H9 (cell line): ENCODE results near the gene LONP2. TPM values are rescaled to one million over a fixed set of nuclear protein-coding genes. Genes with fewer than 3 reads are reported as not detected.
A peak's percentile ranks its signal among the peaks of the same experiment; 100 is the strongest.
"Not testable (repeated sequence)": the region's sequence is repeated elsewhere in the genome, so short reads cannot be mapped to it uniquely, and the experiment has no call there.

Source experiments
- DNase-seq: peaks from one replicate; pipeline ENCODE4 v3.0.0-alpha.2; 2017
- H2AFZ ChIP-seq: one replicate; pipeline ENCODE4 v1.6.1; 2013; ENCODE audit warnings: mild to moderate bottlenecking, low read length, control low read depth, moderate library complexity
- H2AK5ac ChIP-seq: 2 replicates; pipeline ENCODE4 v1.6.1; 2013; ENCODE audit warnings: low read length, control low read depth, mixed read lengths; ENCODE audit not compliant: insufficient read length
- H2BK120ac ChIP-seq: one replicate; pipeline ENCODE4 v1.6.1; 2013; ENCODE audit warnings: low read depth, mild to moderate bottlenecking, low read length, control low read depth, inconsistent platforms; ENCODE audit not compliant: poor library complexity, severe bottlenecking
- H2BK12ac ChIP-seq: 2 replicates; pipeline ENCODE4 v1.6.1; 2013; ENCODE audit warnings: low read length, control low read depth, mixed read lengths, low read depth; ENCODE audit not compliant: insufficient read length
- H2BK15ac ChIP-seq: 2 replicates; pipeline ENCODE4 v1.6.1; 2013; ENCODE audit warnings: low read depth, low read length, control low read depth
- H2BK20ac ChIP-seq: one replicate; pipeline ENCODE4 v1.6.1; 2013; ENCODE audit warnings: low read depth, mild to moderate bottlenecking, low read length, control low read depth, inconsistent platforms; ENCODE audit not compliant: poor library complexity, severe bottlenecking
- H2BK5ac ChIP-seq: 2 replicates; pipeline ENCODE4 v1.6.1; 2013; ENCODE audit warnings: low read length, control low read depth, mixed read lengths; ENCODE audit not compliant: insufficient read length
- H3K14ac ChIP-seq: 2 replicates; pipeline ENCODE4 v1.6.1; 2013; ENCODE audit warnings: low read length, control low read depth; ENCODE audit not compliant: insufficient read depth
- H3K18ac ChIP-seq: 2 replicates; pipeline ENCODE4 v1.6.1; 2013; ENCODE audit warnings: low read depth, mild to moderate bottlenecking, mixed read lengths, low read length, control low read depth; ENCODE audit not compliant: insufficient read length
- H3K23ac ChIP-seq: 2 replicates; pipeline ENCODE4 v1.6.1; 2013; ENCODE audit warnings: low read length, control low read depth, mixed read lengths, low read depth; ENCODE audit not compliant: insufficient read length
- H3K23me2 ChIP-seq: 2 replicates; pipeline ENCODE4 v1.6.1; 2013; ENCODE audit warnings: low read depth, mild to moderate bottlenecking, mixed read lengths, low read length, control low read depth; ENCODE audit not compliant: insufficient read length, poor library complexity, severe bottlenecking
- H3K27ac ChIP-seq: 2 replicates; pipeline ENCODE4 v1.5.1; 2013; ENCODE audit warnings: low read length, control low read depth, mixed read lengths, low read depth; ENCODE audit not compliant: insufficient read length
- H3K27me3 ChIP-seq: 2 replicates; pipeline ENCODE4 v1.6.1; 2013; ENCODE audit warnings: low read length, control low read depth, inconsistent platforms; ENCODE audit not compliant: insufficient read depth
- H3K4ac ChIP-seq: 2 replicates; pipeline ENCODE4 v1.6.1; 2013; ENCODE audit warnings: low read depth, mild to moderate bottlenecking, control low read depth, inconsistent platforms, low read length, moderate library complexity
- H3K4me1 ChIP-seq: 2 replicates; pipeline ENCODE4 v1.6.1; 2013; ENCODE audit warnings: low read length, control low read depth, inconsistent platforms; ENCODE audit not compliant: insufficient read depth
- H3K4me2 ChIP-seq: 2 replicates; pipeline ENCODE4 v1.6.1; 2013; ENCODE audit warnings: low read length, control low read depth, mixed read lengths; ENCODE audit not compliant: insufficient read length, insufficient read depth
- H3K56ac ChIP-seq: 2 replicates; pipeline ENCODE4 v1.6.1; 2013; ENCODE audit warnings: low read depth, mild to moderate bottlenecking, mixed read lengths, low read length, control low read depth; ENCODE audit not compliant: insufficient read length
- H3K79me1 ChIP-seq: 2 replicates; pipeline ENCODE4 v1.6.1; 2013; ENCODE audit warnings: low read depth, mild to moderate bottlenecking, moderate library complexity, low read length, control low read depth, inconsistent platforms; ENCODE audit not compliant: insufficient read depth, poor library complexity, severe bottlenecking
- H3K79me2 ChIP-seq: 2 replicates; pipeline ENCODE4 v1.6.1; 2013; ENCODE audit warnings: low read length, control low read depth, inconsistent platforms; ENCODE audit not compliant: insufficient read depth
- H3K9ac ChIP-seq: 2 replicates; pipeline ENCODE4 v1.6.1; 2013; ENCODE audit warnings: low read length, control low read depth, mixed read lengths; ENCODE audit not compliant: insufficient read length; ENCODE audit errors: extremely low read depth
- H3K9me3 ChIP-seq: one replicate; pipeline ENCODE4 v1.6.1; 2013; ENCODE audit warnings: low read depth, low read length, inconsistent platforms; ENCODE audit not compliant: control insufficient read depth
- H3T11ph ChIP-seq: one replicate; pipeline ENCODE4 v1.6.1; 2013; ENCODE audit warnings: mild to moderate bottlenecking, low read length, control low read depth, inconsistent platforms
- H4K20me1 ChIP-seq: one replicate; pipeline ENCODE4 v1.6.1; 2013; ENCODE audit not compliant: control insufficient read depth, insufficient read length, insufficient read depth
- H4K5ac ChIP-seq: 2 replicates; pipeline ENCODE4 v1.6.1; 2013; ENCODE audit warnings: low read depth, mild to moderate bottlenecking, mixed read lengths, low read length, control low read depth; ENCODE audit not compliant: insufficient read length
- H4K8ac ChIP-seq: replicated peaks from 2 replicates; pipeline ENCODE4 v1.6.1; 2013; ENCODE audit warnings: low read length, control low read depth, mixed read lengths, low read depth; ENCODE audit not compliant: insufficient read length
- H4K91ac ChIP-seq: 2 replicates; pipeline ENCODE4 v1.6.1; 2013; ENCODE audit warnings: low read depth, mild to moderate bottlenecking, moderate library complexity, mixed read lengths, low read length, control low read depth; ENCODE audit not compliant: insufficient read length
- H3K27ac Mint-ChIP-seq, 3 experiments: 2 replicates in 2 of 3; 3 replicates in 1 of 3; pipeline ENCODE4 v1.8.0; 2020 to 2021; ENCODE audit warnings: mixed read lengths in 3 of 3, mild to moderate bottlenecking in 1 of 3, moderate library complexity in 1 of 3
- H3K27me3 Mint-ChIP-seq: 2 replicates; pipeline ENCODE4 v1.8.0; 2021; ENCODE audit warnings: low read depth, mild to moderate bottlenecking, moderate library complexity, mixed read lengths
- H3K36me3 Mint-ChIP-seq, 3 experiments: 2 replicates in 2 of 3; 3 replicates in 1 of 3; pipeline ENCODE4 v1.8.0; 2020 to 2021; ENCODE audit warnings: low read depth in 3 of 3, mixed read lengths in 3 of 3; ENCODE audit not compliant: insufficient read depth in 1 of 3
- H3K4me1 Mint-ChIP-seq, 2 experiments: 2 replicates each; pipeline ENCODE4 v1.8.0; 2020; ENCODE audit warnings: mixed read lengths in 2 of 2
- H3K4me3 Mint-ChIP-seq, 2 experiments: 2 replicates in 1 of 2; 3 replicates in 1 of 2; pipeline ENCODE4 v1.8.0; 2020 to 2021; ENCODE audit warnings: mild to moderate bottlenecking in 2 of 2, mixed read lengths in 2 of 2, moderate library complexity in 1 of 2
- H3K9me3 Mint-ChIP-seq, 2 experiments: 2 replicates in 1 of 2; 3 replicates in 1 of 2; pipeline ENCODE4 v1.8.0; 2020; ENCODE audit warnings: mild to moderate bottlenecking in 2 of 2, mixed read lengths in 2 of 2, moderate library complexity in 1 of 2
- WGBS: extraction: QIAGEN DNeasy Blood & Tissue Kit; methylation state at CpG from one replicate; pipeline ENCODE4 v1.1.7; 2013; ENCODE audit warnings: missing lambda C conversion rate, low lambda C conversion rate, mixed read lengths; ENCODE audit not compliant: insufficient read length; ENCODE audit errors: extremely low coverage; 5-methylcytosine and 5-hydroxymethylcytosine counted together
- total RNA-seq: library from RNA; stranded (reverse); gene quantifications from 2 replicates; pipeline ENCODE4 v1.2.1, GENCODE V29; 2021
- TF ChIP-seq, protein P1 (sequence below): fragments of 200-600 bp; sonication (generic); conservative IDR thresholded peaks from 3 replicates; pipeline ENCODE4 v1.8.0; 2021; ENCODE audit warnings: antibody characterized with exemption, mild to moderate bottlenecking

Gene LONP2
- total RNA-seq, 1 experiment from 2014 or later: 27.8 TPM

DNA sequence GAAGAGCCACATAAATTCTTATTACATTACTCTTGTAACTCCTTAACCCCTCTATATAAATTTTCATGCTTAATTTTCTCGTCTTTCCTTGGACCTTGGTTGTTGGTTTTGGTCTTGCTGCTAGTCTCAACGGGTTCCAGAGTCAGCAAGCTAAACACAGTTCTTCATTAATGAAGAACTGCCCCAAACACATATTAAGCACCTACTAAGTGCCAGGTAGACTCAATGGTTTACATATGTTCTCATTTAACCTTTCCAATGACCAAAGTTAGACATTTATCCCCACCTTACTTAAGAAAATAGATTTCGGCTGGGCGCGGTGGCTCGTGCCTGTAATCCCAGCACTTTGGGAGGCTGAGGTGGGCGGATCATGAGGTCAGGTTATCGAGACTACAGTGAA, 126.1 kb downstream of the LONP2 start:
- peaks cover 4% of the 10 kb centered on the region for H3K23me2 ChIP-seq
- Mint-ChIP-seq H3K4me1 (peaks cover 30 to 31% of the 10 kb centered on the region in 2 experiments), H3K36me3 (no peaks in the 10 kb centered on the region; a peak in 1 of 7 replicates), H3K4me3 (no peak overlapping the region), H3K27me3 (no peaks in the 10 kb centered on the region), H3K27ac (peak overlapping the region in 1 of 3 experiments; percentile 18; a peak in 1 of 7 replicates), H3K9me3 (no peaks in the 10 kb centered on the region; a peak in 1 of 5 replicates)
- H3K14ac ChIP-seq: no peak overlapping the region
- H4K8ac ChIP-seq: no peak overlapping the region
- H2AK5ac ChIP-seq: no peak overlapping the region
- H3K23ac ChIP-seq: no peak overlapping the region
- no peak overlapping the region for H2BK5ac ChIP-seq
- peaks cover 6% of the 10 kb centered on the region; the same call in 1 of the 2 replicates for H3K4me1 ChIP-seq
- H4K5ac ChIP-seq: no peak overlapping the region
- peaks cover 42% of the 10 kb centered on the region for H3K79me2 ChIP-seq
- H4K20me1 ChIP-seq: no peaks in the 10 kb centered on the region
- H3K4me2 ChIP-seq: no peak overlapping the region
- no peak overlapping the region for H2BK120ac ChIP-seq
- no peak overlapping the region for H3K4ac ChIP-seq
- no peaks in the 10 kb centered on the region for H3K27me3 ChIP-seq
- H3T11ph ChIP-seq: no peak overlapping the region
- H3K79me1 ChIP-seq: no peaks in the 10 kb centered on the region
- H2BK20ac ChIP-seq: no peak overlapping the region
- DNase-seq: no peak
- TF ChIP-seq, protein P1, sequence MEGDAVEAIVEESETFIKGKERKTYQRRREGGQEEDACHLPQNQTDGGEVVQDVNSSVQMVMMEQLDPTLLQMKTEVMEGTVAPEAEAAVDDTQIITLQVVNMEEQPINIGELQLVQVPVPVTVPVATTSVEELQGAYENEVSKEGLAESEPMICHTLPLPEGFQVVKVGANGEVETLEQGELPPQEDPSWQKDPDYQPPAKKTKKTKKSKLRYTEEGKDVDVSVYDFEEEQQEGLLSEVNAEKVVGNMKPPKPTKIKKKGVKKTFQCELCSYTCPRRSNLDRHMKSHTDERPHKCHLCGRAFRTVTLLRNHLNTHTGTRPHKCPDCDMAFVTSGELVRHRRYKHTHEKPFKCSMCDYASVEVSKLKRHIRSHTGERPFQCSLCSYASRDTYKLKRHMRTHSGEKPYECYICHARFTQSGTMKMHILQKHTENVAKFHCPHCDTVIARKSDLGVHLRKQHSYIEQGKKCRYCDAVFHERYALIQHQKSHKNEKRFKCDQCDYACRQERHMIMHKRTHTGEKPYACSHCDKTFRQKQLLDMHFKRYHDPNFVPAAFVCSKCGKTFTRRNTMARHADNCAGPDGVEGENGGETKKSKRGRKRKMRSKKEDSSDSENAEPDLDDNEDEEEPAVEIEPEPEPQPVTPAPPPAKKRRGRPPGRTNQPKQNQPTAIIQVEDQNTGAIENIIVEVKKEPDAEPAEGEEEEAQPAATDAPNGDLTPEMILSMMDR: no peak
- H2BK12ac ChIP-seq: no peak overlapping the region
- H3K9me3 ChIP-seq: no peaks in the 10 kb centered on the region
- no peak overlapping the region for H4K91ac ChIP-seq
- no peak overlapping the region for H3K18ac ChIP-seq
- no peak overlapping the region for H2BK15ac ChIP-seq
- no peak overlapping the region for H3K56ac ChIP-seq
- WGBS: no CpG with 5 or more reads among the region's 8 CpGs
- no peak overlapping the region for H3K9ac ChIP-seq
- H3K27ac ChIP-seq: no peak overlapping the region
- no peak overlapping the region for H2AFZ ChIP-seq

DNA sequence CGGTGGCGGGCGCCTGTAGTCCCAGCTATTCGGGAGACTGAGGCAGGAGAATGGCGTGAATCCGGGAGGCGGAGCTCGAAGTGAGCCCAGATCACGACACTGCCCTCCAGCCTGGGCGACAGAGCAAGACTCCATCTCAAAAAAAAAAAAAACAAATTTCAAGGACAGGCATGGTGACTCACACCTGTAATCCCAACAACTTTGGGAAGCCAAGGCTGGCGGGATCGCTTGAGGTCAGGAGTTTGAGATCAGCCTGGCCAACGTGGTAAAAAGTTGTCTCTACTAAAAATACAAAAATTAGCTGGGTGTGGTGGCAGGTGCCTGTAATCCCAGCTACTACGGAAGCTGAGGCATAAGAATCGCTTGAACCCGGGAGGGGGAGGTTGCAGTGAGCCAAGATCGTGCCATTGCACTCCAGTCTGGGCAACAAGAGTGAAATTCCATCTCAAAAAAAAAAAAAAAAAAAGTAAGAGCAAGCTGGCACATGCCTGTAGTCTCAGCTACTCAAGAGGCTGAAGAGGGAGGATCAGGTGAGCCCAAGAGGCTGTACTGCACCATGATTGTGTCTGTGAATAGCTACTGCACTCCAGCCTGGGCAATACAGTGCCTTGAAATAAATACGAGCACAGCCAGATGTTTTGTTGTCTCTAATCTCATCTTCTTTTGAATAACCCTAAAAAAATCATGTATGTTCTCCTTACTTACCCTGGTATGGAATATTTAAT, 126.7 kb downstream of the LONP2 start:
- not testable (repeated sequence) for H3T11ph ChIP-seq, H2BK15ac ChIP-seq, H2AFZ ChIP-seq, H3K79me1 ChIP-seq, H3K27me3 Mint-ChIP-seq, H3K4me1 ChIP-seq, H3K4me2 ChIP-seq, H4K5ac ChIP-seq, DNase-seq, H3K4me3 Mint-ChIP-seq, H2AK5ac ChIP-seq, H3K4ac ChIP-seq, H3K27ac ChIP-seq, H3K9ac ChIP-seq, H3K9me3 ChIP-seq, H2BK12ac ChIP-seq, H3K14ac ChIP-seq, H2BK5ac ChIP-seq, H3K36me3 Mint-ChIP-seq, H4K20me1 ChIP-seq, H3K23ac ChIP-seq, H4K91ac ChIP-seq, H3K18ac ChIP-seq, H3K27ac Mint-ChIP-seq, H3K9me3 Mint-ChIP-seq, H3K56ac ChIP-seq, H3K27me3 ChIP-seq, H2BK20ac ChIP-seq, H3K23me2 ChIP-seq, H4K8ac ChIP-seq, H2BK120ac ChIP-seq
- H3K79me2 ChIP-seq: peaks cover 41% of the 10 kb centered on the region
- H3K4me1 Mint-ChIP-seq: peaks cover 25 to 26% of the 10 kb centered on the region in 2 experiments
- no CpG with 5 or more reads among the region's 18 CpGs for WGBS
